MCF 10A (cell line): ENCODE measurements around the gene MICALL2. TPM values are rescaled to one million over a fixed set of nuclear protein-coding genes. Genes with fewer than 3 reads are reported as not detected.

ENCODE experiments used
- BruUV-seq: library from RNA; stranded (reverse); fragments of 400-500 nt; replicated peaks from 2 replicates; lab custom pipeline; 2021; lab: Mats Ljungman, UMichigan
- CTCF ChIA-PET: fragments of 300-600 bp; sonication (Branson Sonifier 250); formaldehyde crosslinking; extraction: SDS; loops from one replicate; lab custom pipeline; 2021; ENCODE audit warnings: antibody characterized with exemption, inconsistent platforms; lab: Yijun Ruan, JAX
- POLR2A ChIA-PET: fragments of 300-600, 350-650 bp; sonication (Branson Sonifier 250); formaldehyde crosslinking; extraction: SDS; loops from one replicate; lab custom pipeline; 2020; ENCODE audit warnings: antibody characterized with exemption, inconsistent platforms; lab: Yijun Ruan, JAX
- DNase-seq: peaks from one replicate; pipeline ENCODE4 v3.0.0-alpha.2; 2018; ENCODE audit not compliant: unreplicated experiment
- H3K27ac Mint-ChIP-seq: one replicate; pipeline ENCODE4 v1.8.0; 2022; ENCODE audit warnings: mild to moderate bottlenecking, low read depth, mixed read lengths; ENCODE audit not compliant: unreplicated experiment
- H3K27me3 Mint-ChIP-seq: one replicate; pipeline ENCODE4 v1.8.0; 2022; ENCODE audit warnings: mixed read lengths; ENCODE audit not compliant: insufficient read depth, unreplicated experiment
- H3K36me3 Mint-ChIP-seq: one replicate; pipeline ENCODE4 v1.8.0; 2022; ENCODE audit warnings: mild to moderate bottlenecking, moderate library complexity, mixed read lengths; ENCODE audit not compliant: insufficient read depth, unreplicated experiment
- H3K4me1 Mint-ChIP-seq: one replicate; pipeline ENCODE4 v1.8.0; 2022; ENCODE audit warnings: mixed read lengths; ENCODE audit not compliant: insufficient read depth, unreplicated experiment
- H3K4me3 Mint-ChIP-seq: one replicate; pipeline ENCODE4 v1.8.0; 2022; ENCODE audit warnings: mild to moderate bottlenecking, moderate library complexity, mixed read lengths; ENCODE audit not compliant: unreplicated experiment
- H3K9me3 Mint-ChIP-seq: one replicate; pipeline ENCODE4 v1.8.0; 2022; ENCODE audit warnings: mixed read lengths; ENCODE audit not compliant: unreplicated experiment
- intact Hi-C: fragments of 100-400 bp; cut with micrococcal nuclease; formaldehyde crosslinking; loops from 2 replicates; pipeline ENCODE4 v1.14.1; 2022
- total RNA-seq: library from RNA; stranded (reverse); gene quantifications from 2 replicates; pipeline ENCODE4 v1.2.3, GENCODE V29; 2022
- TF ChIP-seq, protein P1 (sequence below): fragments of 200-600 bp; IDR thresholded peaks from one replicate; pipeline ENCODE4 v1.8.0; 2022; ENCODE audit warnings: antibody characterized with exemption, mild to moderate bottlenecking; ENCODE audit not compliant: unreplicated experiment

Gene MICALL2
- total RNA-seq, 1 experiment from 2014 or later: 15.8 TPM

DNA sequence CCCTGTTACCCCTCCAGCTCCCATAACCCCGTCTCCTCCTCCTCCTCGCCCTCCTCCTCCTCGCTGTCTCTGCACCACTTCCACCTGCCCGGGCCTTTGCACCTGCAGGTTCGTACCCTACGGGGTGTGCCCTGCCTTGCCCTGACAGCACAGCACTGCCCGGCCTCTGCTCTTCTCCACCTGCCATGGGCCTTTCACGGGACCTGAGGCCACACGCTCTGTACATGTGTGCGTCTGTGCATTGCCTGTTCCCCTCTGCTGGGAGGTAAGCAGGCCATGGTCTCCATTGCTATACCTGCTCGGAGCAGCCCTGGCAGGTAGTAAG is 40.0 kb downstream of the MICALL2 start:
- CTCF ChIA-PET: interaction anchor here (1.6 kb wide), 1 partner anchor 14 kb away, joined by 6 read pairs; no protein-coding TSS in a partner anchor
- TF ChIP-seq, protein P1, sequence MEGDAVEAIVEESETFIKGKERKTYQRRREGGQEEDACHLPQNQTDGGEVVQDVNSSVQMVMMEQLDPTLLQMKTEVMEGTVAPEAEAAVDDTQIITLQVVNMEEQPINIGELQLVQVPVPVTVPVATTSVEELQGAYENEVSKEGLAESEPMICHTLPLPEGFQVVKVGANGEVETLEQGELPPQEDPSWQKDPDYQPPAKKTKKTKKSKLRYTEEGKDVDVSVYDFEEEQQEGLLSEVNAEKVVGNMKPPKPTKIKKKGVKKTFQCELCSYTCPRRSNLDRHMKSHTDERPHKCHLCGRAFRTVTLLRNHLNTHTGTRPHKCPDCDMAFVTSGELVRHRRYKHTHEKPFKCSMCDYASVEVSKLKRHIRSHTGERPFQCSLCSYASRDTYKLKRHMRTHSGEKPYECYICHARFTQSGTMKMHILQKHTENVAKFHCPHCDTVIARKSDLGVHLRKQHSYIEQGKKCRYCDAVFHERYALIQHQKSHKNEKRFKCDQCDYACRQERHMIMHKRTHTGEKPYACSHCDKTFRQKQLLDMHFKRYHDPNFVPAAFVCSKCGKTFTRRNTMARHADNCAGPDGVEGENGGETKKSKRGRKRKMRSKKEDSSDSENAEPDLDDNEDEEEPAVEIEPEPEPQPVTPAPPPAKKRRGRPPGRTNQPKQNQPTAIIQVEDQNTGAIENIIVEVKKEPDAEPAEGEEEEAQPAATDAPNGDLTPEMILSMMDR: no peak
- DNase-seq: no peak
- intact Hi-C loops: no loop called here
- Mint-ChIP-seq H3K9me3 (peaks cover 5% of the 10 kb centered on the region), H3K4me1 (peaks cover 5% of the 10 kb centered on the region), H3K4me3 (no peak overlapping the region), H3K27me3 (peaks cover 51% of the 10 kb centered on the region), H3K36me3 (no peaks in the 10 kb centered on the region), H3K27ac (no peak overlapping the region)
- BruUV-seq: no TSS peak
- POLR2A ChIA-PET: no interaction called here

- peaks cover 5% of the 10 kb centered on the region for H3K4me1 Mint-ChIP-seq
- DNase-seq: peak; percentile 30
- no TSS peak for BruUV-seq
- ChIA-PET CTCF (interaction anchor here (1.6 kb wide), 1 partner anchor 14 kb away, joined by 6 read pairs; no protein-coding TSS in a partner anchor), POLR2A (no interaction called here)
- peaks cover 5% of the 10 kb centered on the region for H3K9me3 Mint-ChIP-seq
- H3K27me3 Mint-ChIP-seq: peaks cover 46% of the 10 kb centered on the region
- no peaks in the 10 kb centered on the region for H3K36me3 Mint-ChIP-seq
- no peak overlapping the region for H3K4me3 Mint-ChIP-seq
- TF ChIP-seq, protein P1: no peak
- H3K27ac Mint-ChIP-seq: no peak overlapping the region
- intact Hi-C loops: no loop called here
Observed at GRCh38 chr7:1418505-1419309, 40.6 kb downstream of the MICALL2 start.

DNA sequence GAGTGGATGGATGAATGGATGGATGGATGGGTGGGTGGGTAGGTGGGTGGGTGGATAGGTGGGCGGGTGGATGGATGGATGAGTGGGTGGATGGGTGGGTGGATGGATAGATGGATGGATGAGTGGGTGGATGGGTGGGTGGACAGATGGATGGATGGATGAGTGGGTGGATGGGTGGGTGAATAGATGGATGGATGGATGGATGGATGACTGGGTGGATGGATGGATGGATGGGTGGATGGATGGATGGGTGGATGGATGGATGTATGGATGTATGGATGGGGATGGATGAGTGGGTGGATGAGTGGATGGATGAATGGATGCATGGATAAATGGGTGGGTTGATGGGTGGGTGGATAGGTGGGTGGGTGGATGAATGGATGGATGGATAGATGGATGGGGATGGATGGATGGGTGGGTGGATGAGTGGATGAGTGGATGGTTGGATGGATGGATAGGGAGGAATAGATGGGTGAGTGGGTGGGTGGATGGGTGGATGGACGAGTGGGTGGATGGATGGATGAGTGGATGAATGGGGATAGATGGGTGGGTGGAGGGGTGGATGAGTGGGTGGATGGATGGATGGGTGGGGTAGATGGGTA is 43.8 kb downstream of the MICALL2 start:
- intact Hi-C loops: no loop called here
- no TSS peak for BruUV-seq
- H3K9me3 Mint-ChIP-seq: peaks cover 5% of the 10 kb centered on the region
- TF ChIP-seq, protein P1: no peak
- no peaks in the 10 kb centered on the region for H3K36me3 Mint-ChIP-seq
- DNase-seq: no peak
- ChIA-PET CTCF (no interaction called here), POLR2A (no interaction called here)
- peaks cover 30% of the 10 kb centered on the region for H3K27me3 Mint-ChIP-seq
- no peak overlapping the region for H3K4me3 Mint-ChIP-seq
- peaks cover 5% of the 10 kb centered on the region for H3K4me1 Mint-ChIP-seq
- H3K27ac Mint-ChIP-seq: no peak overlapping the region

DNA sequence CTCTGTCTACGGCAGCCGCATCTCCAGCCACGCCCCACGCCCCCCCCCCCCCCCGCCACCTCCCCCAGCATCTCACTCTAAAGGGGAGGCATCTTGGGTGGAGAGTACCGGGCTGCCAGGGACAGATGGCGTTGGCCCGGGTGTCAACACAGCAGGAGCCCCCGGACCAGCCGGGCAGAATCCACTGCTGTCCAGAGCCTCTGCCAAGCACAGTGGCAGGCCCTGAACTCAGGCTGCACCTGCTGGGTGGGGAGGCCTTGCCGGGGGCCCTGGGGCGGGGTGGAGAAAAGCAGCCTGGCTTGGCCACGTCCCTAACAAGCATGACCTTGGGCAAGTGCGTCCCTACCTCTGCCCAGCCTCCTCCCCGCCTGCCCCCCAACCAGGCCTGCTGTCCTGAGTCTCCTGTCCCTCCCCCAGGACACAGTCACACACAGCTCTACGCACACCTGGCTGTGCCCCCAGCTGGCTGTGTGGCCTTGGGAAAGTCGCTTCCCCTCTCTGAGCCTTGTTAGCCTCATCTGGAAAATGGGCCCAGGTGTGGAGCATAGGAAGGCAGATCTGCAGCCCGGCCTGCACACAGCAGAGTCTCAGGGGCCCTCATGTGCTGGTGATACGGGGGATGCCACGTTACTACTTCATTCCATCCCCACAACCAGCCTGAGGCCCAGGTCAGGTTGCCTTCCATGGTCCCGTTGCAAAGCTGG is 45.2 kb downstream of the MICALL2 start:
- CTCF ChIA-PET: interaction anchor here (1.2 kb wide), 1 partner anchor 421 kb away, joined by 3 read pairs; no protein-coding TSS in a partner anchor
- intact Hi-C loops: no loop called here
- peaks cover 5% of the 10 kb centered on the region for H3K4me1 Mint-ChIP-seq
- peaks cover 5% of the 10 kb centered on the region for H3K9me3 Mint-ChIP-seq
- POLR2A ChIA-PET: no interaction called here
- TF ChIP-seq, protein P1: no peak
- H3K27me3 Mint-ChIP-seq: peaks cover 31% of the 10 kb centered on the region
- BruUV-seq: no TSS peak
- H3K4me3 Mint-ChIP-seq: no peak overlapping the region
- no peak for DNase-seq
- H3K36me3 Mint-ChIP-seq: no peaks in the 10 kb centered on the region
- H3K27ac Mint-ChIP-seq: no peak overlapping the region
